ENCODE measurements around the gene CPXM2.

Gene CPXM2

GRCh38 chr10:123886292-123886691, 5.3 kb downstream of the CPXM2 start:
- Histone ChIP-seq H3K36me3 (ENCODE audit: control insufficient read depth, insufficient read depth, low read length) (peaks cover 3% of the 10 kb centered on the region), H3K27ac (ENCODE audit: low read depth, low read length, severe bottlenecking) (no peak overlapping the region), H3K9me3 (ENCODE audit: control insufficient read depth, low read length) (no peaks in the 10 kb centered on the region), H3K4me1 (ENCODE audit: control insufficient read depth, insufficient read depth, low read length, poor library complexity, severe bottlenecking) (peaks cover 22% of the 10 kb centered on the region), H3K4me3 (ENCODE audit: extremely low read depth, insufficient read depth, low read length, poor library complexity, severe bottlenecking) (no peak overlapping the region)
- WGBS, 2 experiments (ENCODE audit: insufficient coverage in 2 of 2) = 81 to 100% methylated on average over 3 to 6 of the region's 6 CpGs

DNA sequence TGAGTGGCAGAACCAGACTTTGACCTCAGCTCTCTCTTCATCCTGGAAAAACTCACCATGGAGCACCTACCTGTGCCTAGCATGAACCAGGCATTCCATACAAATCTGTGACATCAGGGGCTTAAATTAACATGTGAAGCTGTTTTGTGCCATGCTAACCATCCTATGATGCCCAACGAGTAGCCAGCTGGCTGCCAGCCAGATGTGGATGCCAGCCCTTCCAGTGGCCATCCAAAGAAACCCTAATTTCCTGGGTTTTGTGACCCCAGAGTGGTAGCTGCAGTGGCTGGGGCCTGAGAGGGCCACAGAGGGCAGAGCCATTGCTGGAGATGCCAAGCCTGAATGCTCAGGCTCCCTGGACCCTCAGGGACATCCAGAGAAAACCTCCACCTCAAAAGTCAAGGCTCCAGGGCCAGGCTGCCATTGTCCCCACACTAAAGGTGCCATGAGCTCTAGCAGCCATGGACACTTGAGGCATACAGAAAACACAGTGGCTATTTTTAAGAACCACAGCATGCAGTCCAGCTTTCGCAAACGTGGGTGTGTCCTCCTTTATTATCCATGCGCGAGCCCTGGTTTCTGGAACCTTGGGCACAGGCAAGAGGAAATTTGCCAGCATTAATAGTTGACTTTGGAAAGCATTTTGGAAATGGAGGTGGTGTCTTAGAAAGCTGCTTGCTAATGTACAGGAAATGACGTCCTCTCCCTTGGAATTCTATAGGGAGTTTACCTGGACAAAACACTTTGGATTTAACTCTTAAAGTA, 6.0 kb downstream of the CPXM2 start:
- H3K36me3 ChIP-seq (ENCODE audit: control insufficient read depth, insufficient read depth, low read length) = peaks cover 3% of the 10 kb centered on the region
- H3K27ac ChIP-seq (ENCODE audit: low read depth, low read length, severe bottlenecking) = no peak overlapping the region
- peaks cover 22% of the 10 kb centered on the region for H3K4me1 ChIP-seq (ENCODE audit: control insufficient read depth, insufficient read depth, low read length, poor library complexity, severe bottlenecking)
- no peaks in the 10 kb centered on the region for H3K9me3 ChIP-seq (ENCODE audit: control insufficient read depth, low read length)
- H3K4me3 ChIP-seq (ENCODE audit: extremely low read depth, insufficient read depth, low read length, poor library complexity, severe bottlenecking) = no peak overlapping the region
- 90 to 93% methylated on average over 6 of the region's 6 CpGs for WGBS, 2 experiments (ENCODE audit: insufficient coverage in 2 of 2)

DNA sequence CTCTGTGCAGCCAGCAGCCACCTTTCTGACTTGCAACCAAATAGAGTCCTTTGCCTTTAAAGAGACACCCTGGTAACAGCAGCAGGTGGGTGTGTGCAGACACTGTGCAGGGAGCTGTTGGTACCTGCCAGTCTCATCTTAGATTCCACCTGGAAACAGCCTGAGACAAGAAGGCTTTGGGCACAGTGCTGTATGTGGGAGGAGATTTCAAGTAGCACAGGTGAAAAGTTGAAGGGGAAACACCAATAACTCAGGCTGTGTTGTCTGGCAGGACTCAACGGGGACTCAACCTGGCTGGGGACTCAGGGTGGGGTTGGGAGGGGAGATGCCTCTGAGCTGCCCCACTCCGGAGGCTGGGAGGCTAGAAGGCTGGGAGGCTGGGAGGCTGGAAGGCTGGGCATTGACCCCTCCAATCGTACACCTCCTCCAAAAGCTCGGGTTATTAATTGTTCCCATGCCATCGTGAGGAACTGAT, 6.7 kb downstream of the CPXM2 start:
- Histone ChIP-seq H3K36me3 (ENCODE audit: control insufficient read depth, insufficient read depth, low read length) (peaks cover 3% of the 10 kb centered on the region), H3K4me1 (ENCODE audit: control insufficient read depth, insufficient read depth, low read length, poor library complexity, severe bottlenecking) (peaks cover 19% of the 10 kb centered on the region), H3K27ac (ENCODE audit: low read depth, low read length, severe bottlenecking) (no peak overlapping the region), H3K9me3 (ENCODE audit: control insufficient read depth, low read length) (no peaks in the 10 kb centered on the region), H3K4me3 (ENCODE audit: extremely low read depth, insufficient read depth, low read length, poor library complexity, severe bottlenecking) (no peak overlapping the region)
- WGBS, 2 experiments (ENCODE audit: insufficient coverage in 2 of 2) = 84 to 94% methylated on average over 3 to 5 of the region's 5 CpGs

DNA sequence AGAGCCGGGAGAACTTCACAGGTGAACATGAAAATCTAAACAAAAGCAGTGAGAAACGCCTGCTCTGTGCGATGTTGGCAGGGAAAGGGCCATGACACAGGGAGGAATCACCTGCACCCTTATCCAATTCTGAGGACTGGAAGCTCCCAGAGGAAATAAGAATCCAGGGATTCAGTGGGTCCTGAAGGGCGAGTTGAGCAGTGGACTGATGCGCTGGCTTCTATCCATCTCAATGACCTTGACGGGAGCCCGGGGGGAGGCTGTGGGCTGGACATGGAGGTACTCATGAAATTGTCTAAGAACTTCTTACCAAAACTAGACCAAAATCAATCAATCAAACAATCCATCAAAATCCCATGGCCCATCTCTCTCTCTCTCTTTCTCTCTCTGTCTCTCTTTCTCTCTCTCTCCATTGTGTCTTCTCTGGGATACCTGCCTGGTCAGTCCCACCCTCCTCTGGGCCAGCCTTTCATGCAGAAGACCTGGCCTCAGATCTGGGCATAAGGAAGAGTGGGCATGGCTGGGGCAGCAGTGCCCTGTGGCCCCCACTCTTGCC, 7.2 kb downstream of the CPXM2 start:
- H3K4me1 ChIP-seq (ENCODE audit: control insufficient read depth, insufficient read depth, low read length, poor library complexity, severe bottlenecking) = peaks cover 19% of the 10 kb centered on the region
- no peak overlapping the region for H3K27ac ChIP-seq (ENCODE audit: low read depth, low read length, severe bottlenecking)
- 83 to 90% methylated on average over 4 to 6 of the region's 7 CpGs for WGBS, 2 experiments (ENCODE audit: insufficient coverage in 2 of 2)

DNA sequence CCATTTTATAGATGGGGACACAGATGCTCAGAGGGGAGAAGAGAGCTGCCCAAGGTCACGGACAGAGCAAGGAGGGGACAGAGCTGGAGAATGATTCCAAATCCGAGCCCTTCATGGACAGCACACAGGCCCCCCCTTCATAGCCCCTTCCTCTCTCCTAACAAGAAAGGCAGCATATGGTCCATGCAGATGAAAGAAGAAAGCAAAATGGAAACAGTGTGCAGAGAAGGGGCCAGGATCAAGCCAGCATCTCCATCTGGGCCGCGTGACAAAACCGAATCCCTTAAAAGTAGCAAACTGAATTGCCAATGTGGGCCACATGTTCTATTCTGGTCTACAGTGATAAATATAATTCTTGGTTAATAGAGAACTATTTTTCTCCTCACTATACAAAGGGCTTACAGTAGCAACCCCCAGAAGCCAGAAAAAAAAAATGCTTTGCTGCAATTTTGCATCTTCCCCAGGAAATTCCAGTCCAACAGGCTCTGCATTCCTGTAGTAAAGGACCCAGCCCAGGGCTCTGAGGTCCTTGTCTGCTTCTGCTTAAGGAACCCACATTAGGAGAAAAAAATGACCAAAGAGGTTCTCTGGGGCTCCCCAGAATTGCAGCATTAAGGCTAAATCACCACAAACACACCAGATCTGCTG, 7.8 kb downstream of the CPXM2 start:
- Histone ChIP-seq H3K9me3 (ENCODE audit: control insufficient read depth, low read length) (no peaks in the 10 kb centered on the region), H3K4me3 (ENCODE audit: extremely low read depth, insufficient read depth, low read length, poor library complexity, severe bottlenecking) (no peak overlapping the region), H3K36me3 (ENCODE audit: control insufficient read depth, insufficient read depth, low read length) (peaks cover 3% of the 10 kb centered on the region), H3K27ac (ENCODE audit: low read depth, low read length, severe bottlenecking) (no peak overlapping the region), H3K4me1 (ENCODE audit: control insufficient read depth, insufficient read depth, low read length, poor library complexity, severe bottlenecking) (peaks cover 19% of the 10 kb centered on the region)
- 100% methylated on average over 3 of the region's 5 CpGs; no CpG with 5 or more reads in 1 of the 2 experiments for WGBS, 2 experiments (ENCODE audit: insufficient coverage in 2 of 2)

More for the DNA sequence above, 7.2 kb downstream of the CPXM2 start:
- H3K4me3 ChIP-seq (ENCODE audit: extremely low read depth, insufficient read depth, low read length, poor library complexity, severe bottlenecking) = no peak overlapping the region
- peaks cover 3% of the 10 kb centered on the region for H3K36me3 ChIP-seq (ENCODE audit: control insufficient read depth, insufficient read depth, low read length)
- H3K9me3 ChIP-seq (ENCODE audit: control insufficient read depth, low read length) = no peaks in the 10 kb centered on the region

GRCh38 chr10:123882681-123883445, 8.7 kb downstream of the CPXM2 start:
- Histone ChIP-seq H3K4me1 (ENCODE audit: control insufficient read depth, insufficient read depth, low read length, poor library complexity, severe bottlenecking) (peaks cover 19% of the 10 kb centered on the region), H3K36me3 (ENCODE audit: control insufficient read depth, insufficient read depth, low read length) (peaks cover 3% of the 10 kb centered on the region), H3K4me3 (ENCODE audit: extremely low read depth, insufficient read depth, low read length, poor library complexity, severe bottlenecking) (no peak overlapping the region), H3K27ac (ENCODE audit: low read depth, low read length, severe bottlenecking) (no peak overlapping the region), H3K9me3 (ENCODE audit: control insufficient read depth, low read length) (peaks cover under 1% of the 10 kb centered on the region)
- WGBS, 2 experiments (ENCODE audit: insufficient coverage in 2 of 2) = 88 to 97% methylated on average over 8 to 9 of the region's 10 CpGs

DNA sequence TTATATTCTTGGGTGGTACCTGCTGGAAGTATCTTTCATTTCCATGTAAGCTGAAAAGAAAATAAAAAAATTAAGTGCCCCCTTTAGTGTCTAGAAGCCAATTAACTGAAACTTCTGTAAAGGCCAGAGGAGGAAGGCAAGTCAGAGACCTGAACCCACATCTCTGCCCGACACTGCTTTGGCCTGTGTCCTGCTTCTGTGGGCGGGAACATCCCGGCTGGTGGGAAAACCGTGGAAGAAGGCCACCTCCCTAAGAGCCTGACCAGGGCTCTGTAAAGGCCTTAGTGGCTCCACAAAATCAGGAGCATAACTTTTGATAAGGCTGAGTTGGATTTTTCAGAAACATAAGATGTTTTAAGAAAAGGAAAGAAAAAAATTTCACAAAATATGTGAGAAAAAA, 9.4 kb downstream of the CPXM2 start:
- Histone ChIP-seq H3K4me1 (ENCODE audit: control insufficient read depth, insufficient read depth, low read length, poor library complexity, severe bottlenecking) (peaks cover 19% of the 10 kb centered on the region), H3K4me3 (ENCODE audit: extremely low read depth, insufficient read depth, low read length, poor library complexity, severe bottlenecking) (no peak overlapping the region), H3K9me3 (ENCODE audit: control insufficient read depth, low read length) (peaks cover 8% of the 10 kb centered on the region), H3K27ac (ENCODE audit: low read depth, low read length, severe bottlenecking) (no peak overlapping the region), H3K36me3 (ENCODE audit: control insufficient read depth, insufficient read depth, low read length) (peaks cover 9% of the 10 kb centered on the region)
- WGBS, 2 experiments (ENCODE audit: insufficient coverage in 2 of 2) = 82 to 95% methylated on average over 3 to 4 of the region's 4 CpGs

DNA sequence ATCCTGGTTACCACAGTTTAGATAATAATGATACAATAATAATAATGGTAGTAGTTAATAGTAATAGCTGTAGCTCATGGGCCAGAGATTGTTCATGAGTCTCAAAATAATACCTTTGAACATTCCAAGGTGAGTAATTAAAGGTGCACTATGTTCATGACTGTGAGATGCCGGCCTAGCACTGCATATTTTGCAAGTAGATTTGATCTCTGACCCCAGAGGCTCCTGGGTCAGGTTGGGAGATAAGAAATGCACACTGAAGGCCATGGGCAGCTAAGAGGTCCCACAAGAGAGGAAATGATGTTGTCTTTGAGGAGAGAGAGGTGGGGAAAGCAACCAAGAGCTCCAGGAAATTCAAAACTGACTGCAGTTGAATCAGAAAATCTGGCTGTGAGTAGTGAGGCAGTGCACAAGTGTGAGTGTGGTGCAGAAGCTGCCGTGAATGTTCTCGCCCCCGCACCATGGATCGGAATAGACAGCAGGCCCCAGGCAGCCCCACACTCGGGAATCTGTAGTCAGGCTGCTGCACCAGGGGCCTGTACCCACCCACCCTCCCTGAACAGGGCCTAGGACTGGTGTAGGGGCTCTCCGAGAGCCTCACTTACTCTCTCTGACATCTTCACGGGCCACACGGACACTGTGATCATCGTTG, 11.9 kb downstream of the CPXM2 start:
- H3K4me3 ChIP-seq (ENCODE audit: extremely low read depth, insufficient read depth, low read length, poor library complexity, severe bottlenecking) = no peak overlapping the region
- H3K4me1 ChIP-seq (ENCODE audit: control insufficient read depth, insufficient read depth, low read length, poor library complexity, severe bottlenecking) = peaks cover 9% of the 10 kb centered on the region
- peaks cover 8% of the 10 kb centered on the region for H3K9me3 ChIP-seq (ENCODE audit: control insufficient read depth, low read length)
- no peak overlapping the region for H3K27ac ChIP-seq (ENCODE audit: low read depth, low read length, severe bottlenecking)
- H3K36me3 ChIP-seq (ENCODE audit: control insufficient read depth, insufficient read depth, low read length) = peaks cover 7% of the 10 kb centered on the region
- WGBS, 2 experiments (ENCODE audit: insufficient coverage in 2 of 2) = 95 to 97% methylated on average over 5 to 6 of the region's 10 CpGs

GRCh38 chr10:123878666-123879303, 12.8 kb downstream of the CPXM2 start:
- 83 to 89% methylated on average over 5 to 6 of the region's 7 CpGs for WGBS, 2 experiments (ENCODE audit: insufficient coverage in 2 of 2)

GRCh38 chr10:123870260-123870659, 21.3 kb downstream of the CPXM2 start:
- Histone ChIP-seq H3K36me3 (ENCODE audit: control insufficient read depth, insufficient read depth, low read length) (no peaks in the 10 kb centered on the region), H3K9me3 (ENCODE audit: control insufficient read depth, low read length) (no peaks in the 10 kb centered on the region), H3K4me1 (ENCODE audit: control insufficient read depth, insufficient read depth, low read length, poor library complexity, severe bottlenecking) (peaks cover 11% of the 10 kb centered on the region), H3K4me3 (ENCODE audit: extremely low read depth, insufficient read depth, low read length, poor library complexity, severe bottlenecking) (no peak overlapping the region), H3K27ac (ENCODE audit: low read depth, low read length, severe bottlenecking) (no peak overlapping the region)
- WGBS, 2 experiments (ENCODE audit: insufficient coverage in 2 of 2) = 84 to 90% methylated on average over 8 of the region's 8 CpGs

More at GRCh38 chr10:123878666-123879303, 12.8 kb downstream of the CPXM2 start:
- Histone ChIP-seq H3K27ac (ENCODE audit: low read depth, low read length, severe bottlenecking) (no peak overlapping the region), H3K4me3 (ENCODE audit: extremely low read depth, insufficient read depth, low read length, poor library complexity, severe bottlenecking) (no peak overlapping the region), H3K36me3 (ENCODE audit: control insufficient read depth, insufficient read depth, low read length) (peaks cover 7% of the 10 kb centered on the region), H3K9me3 (ENCODE audit: control insufficient read depth, low read length) (peaks cover 8% of the 10 kb centered on the region), H3K4me1 (ENCODE audit: control insufficient read depth, insufficient read depth, low read length, poor library complexity, severe bottlenecking) (peaks cover 3% of the 10 kb centered on the region)

All from mesodermal cell (in vitro differentiated cells).